GM18867 (cell line): ENCODE measurements around the gene DCLK1.

Source experiments
- ATAC-seq: cut with Tn5 transposase; IDR thresholded peaks from one replicate; pipeline ENCODE4 v1.9.1; 2021; ENCODE audit warnings: mild to moderate bottlenecking, moderate library complexity; ENCODE audit not compliant: unreplicated experiment

DCLK1 gene

DNA sequence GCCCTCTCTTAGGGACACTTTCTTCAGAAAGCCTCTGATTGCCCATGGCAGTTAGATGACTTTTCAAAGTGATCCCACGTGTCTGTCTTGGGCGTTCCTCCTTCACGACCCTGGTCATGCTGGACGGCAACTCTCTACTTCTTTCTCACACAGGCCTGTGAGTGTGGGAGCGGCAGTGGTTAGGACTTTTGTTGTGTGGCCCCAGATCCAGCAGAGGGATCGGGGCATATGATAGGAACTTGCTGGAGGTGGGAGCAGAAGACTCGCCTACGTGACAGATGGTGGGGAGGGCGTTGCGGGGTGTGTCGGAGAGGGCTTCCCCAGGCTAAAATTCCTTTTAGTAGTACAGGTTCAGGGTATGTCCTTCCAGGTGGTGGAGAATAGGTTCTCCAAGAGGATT lies 365.2 kb downstream of the DCLK1 start:
- ATAC-seq = no peak

DNA sequence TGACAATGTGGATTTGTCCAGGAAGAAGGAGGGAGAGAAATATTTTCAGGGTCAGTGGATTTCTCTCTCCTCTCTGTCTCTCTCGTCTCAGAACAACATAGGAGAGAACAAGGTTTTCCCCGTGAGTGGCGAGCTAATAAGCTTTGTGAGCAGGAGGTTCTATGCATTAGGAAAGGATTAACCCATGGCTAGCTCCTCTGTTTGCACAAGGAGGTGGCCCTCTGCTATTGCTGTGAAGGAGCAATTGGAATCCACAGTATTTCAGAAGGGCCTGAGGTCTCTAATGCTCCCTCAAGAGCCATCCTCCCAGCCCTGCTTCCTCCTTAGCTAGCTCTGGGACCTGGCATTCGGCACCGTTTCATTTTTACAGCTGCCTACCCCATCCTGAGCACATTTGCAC lies 365.8 kb downstream of the DCLK1 start:
- ATAC-seq = no peak

DNA sequence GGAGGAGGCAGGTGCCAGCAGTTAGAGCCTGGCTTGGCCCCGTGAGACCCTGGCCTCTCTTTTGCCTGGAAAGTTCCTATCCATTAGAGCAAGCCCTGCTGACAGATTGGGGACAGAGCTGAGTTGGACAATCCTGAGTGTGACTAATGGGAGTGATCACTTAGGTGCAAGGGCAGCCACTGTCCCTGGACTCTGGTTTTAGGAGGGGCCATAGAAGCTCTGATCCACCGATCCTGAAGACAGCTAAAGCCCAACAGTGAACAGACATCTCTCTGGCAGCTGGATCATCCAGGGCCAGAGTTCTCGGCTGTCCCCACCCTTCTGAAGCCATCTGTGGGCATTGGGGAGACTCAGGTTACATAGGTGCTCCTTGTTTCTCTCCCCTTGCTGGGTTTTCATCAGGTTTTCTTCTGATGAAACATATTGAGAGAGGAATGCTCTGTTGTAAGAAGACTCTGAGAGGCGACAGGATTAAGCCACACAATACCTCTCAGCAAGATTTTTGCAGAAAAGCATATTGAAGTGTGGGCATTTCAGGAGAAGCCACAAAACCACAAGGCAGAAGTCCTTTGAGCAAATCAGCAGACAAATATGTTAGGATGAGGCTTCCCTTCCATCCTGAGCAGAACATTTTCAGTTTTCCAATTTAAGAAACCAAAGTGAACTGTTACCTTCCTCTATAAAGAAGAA lies 366.7 kb downstream of the DCLK1 start:
- ATAC-seq = no peak

DNA sequence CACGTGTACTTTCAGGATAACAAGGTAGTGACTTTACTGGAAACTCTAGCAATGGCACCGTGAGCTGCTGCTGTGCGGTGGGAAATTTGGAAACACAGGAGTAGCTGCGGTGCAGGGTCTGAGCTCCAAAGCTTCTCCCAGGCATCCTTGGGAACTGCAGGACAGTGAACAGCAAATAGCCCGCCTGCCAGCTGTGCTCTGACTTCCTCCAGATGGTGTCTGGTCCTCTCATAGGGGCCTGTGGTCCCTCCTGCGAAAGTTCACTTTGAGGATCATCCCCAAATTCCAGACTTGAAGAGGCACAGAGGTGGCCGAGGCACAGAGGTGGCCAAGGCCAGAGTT lies 367.4 kb downstream of the DCLK1 start:
- ATAC-seq = no peak

DNA sequence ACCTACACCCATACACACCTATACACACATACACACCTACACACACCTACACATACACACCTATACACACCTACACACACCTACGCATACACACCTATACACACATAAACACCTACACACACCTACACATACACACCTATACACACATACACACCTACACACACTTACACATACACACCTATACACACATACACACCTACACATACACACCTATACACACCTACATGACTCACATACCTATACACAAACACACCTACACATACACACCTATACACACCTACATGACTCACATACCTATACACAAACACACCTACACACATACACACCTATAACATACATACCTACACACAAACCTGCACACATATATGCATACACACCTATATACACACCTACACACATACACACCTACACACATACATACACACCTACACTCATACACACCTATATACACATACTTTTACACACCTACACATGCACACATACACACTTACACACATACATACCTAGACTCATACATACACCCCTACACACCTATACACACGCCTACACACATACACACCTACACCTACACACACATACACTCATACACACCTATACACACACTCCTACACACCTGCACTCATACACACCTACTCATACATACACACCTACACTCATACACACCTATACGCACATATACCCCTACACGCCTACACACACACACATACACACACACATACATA lies 368.0 kb downstream of the DCLK1 start:
- ATAC-seq = no peak

DNA sequence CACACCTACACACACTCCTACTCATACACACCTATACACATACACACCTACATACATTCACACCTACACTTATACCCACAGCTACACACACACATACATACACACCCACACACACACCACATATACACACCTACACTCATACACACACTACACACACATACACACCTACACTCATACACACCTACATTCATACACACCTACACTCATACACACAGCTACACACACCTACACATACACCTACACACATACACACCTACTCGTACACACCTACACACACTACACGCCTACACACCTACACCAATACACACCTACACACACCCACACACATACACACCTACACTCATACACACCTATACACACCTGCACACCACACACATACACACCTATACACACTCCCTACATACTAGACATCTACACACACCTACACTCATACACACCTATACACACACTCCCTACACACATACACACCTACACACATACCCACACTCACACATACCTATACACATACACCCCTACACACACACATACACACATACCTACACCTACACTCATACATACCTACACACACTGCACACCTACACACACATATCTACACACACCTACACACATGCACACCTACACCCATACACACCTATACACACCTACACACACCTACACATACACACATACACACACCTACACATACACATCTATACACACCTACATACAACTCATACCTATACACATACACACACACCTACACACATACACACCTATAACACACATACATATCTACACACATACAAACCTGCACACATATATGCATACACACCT lies 369.5 kb downstream of the DCLK1 start:
- no peak for ATAC-seq

DNA sequence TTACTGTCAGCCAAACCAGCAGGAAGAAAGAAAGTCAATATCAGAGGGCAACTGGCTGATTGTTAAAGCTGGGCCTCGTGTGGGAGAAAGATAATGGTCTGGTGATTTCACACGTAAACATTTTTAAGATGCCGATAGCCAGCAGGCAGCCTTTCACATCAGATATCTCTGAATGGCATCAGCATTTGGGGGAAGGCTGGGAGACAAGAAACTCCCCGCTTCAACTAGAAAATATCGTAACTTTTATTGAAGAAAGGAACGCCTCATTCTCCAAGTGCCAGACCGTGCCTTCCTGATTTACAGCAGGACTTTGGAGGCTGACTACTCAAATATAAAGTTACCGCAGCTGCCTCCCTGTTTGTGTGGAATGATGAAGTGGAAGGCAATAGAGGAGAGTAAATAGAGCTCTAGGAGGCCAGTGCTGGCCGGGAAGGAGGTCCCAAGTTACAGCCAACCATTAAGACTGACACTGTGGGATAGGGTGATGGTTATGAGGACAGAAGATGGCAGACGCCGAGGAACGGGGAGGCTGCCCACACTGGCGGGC lies 370.4 kb downstream of the DCLK1 start:
- no peak for ATAC-seq

DNA sequence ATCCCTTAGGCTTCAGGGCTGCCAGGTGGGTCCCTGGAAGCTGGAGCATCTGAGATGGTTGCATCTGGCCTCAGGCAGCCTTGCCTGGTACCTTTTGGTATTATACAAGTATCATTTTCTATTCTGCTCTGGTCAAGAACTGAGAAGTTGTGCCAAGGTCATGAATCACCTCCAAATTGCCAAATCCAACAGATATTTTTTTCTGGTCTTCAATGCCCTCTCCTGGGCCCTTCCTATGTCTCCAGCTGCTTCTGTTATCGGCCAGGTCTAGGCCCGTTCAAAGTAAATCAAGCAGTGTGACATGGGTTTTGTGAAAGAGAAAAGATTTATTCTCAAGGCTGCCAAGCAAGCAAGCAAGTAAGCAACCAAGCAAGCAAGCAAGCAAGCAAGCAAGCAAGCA lies 383.6 kb downstream of the DCLK1 start:
- ATAC-seq = no peak

DNA sequence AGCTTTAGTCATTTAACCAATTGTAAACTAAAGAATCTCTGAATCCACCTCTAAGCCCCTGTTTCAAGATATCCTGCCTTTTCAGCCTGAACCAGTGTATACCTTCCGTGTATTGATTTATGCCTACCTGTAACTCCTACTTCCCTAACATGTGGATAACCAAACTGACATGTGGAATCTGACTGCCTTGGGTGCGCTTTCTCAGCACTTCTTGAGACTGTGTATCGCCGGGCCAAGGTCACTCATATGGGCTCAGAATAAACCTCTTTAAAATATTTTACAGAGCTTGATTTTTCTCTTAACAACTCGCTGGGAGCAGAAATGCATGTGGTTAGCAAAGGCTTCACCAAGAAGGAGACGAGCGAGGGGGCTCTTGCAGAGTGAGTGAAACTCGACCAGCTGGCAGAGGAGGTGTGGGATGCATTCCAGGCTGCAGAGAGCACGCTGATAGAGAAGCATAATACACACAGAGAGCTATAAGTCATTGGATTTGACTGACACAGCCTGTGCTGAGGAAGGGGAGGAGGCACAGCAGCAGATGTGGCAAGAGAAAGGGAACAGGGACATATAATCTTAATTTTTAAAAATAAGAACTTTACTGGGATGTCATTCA lies 386.5 kb downstream of the DCLK1 start:
- ATAC-seq = no peak

DNA sequence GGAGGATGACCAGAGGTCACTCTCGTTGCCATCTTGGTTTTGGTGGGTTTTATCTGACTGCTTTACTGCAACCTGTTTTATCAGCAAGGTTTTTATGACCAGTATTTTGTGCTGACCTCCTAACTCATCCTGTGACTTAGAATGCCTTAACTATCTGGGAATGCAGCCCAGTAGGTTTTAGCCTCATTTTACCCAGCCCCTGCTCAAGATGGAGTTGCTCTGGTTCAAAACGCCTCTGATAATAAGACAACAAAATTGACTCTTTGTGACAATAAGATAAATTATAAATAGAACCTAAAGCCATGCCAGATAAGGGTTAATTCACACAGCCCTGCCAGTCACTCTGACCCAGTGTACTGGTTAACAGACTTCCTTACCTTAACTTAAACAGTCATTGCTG lies 387.0 kb downstream of the DCLK1 start:
- ATAC-seq = no peak

DNA sequence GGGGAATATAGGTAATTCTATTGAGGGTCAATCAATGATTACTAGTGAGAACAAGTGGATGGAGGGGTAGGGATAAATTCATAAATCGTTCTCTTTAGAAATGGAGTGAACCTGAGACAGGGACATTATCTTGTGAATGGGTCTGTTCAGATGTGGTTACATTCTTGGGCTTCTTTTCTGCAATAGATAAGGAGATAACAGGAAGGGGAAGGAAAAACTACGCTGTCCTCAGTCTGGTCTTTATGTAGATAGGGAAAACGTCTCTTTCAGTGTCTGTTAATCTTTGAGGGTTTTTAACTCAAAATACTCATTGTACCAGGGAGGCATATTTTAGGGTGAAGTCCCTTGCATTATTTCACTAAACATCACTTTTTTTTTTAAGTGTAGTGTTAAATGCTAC lies 388.0 kb downstream of the DCLK1 start:
- ATAC-seq = no peak

DNA sequence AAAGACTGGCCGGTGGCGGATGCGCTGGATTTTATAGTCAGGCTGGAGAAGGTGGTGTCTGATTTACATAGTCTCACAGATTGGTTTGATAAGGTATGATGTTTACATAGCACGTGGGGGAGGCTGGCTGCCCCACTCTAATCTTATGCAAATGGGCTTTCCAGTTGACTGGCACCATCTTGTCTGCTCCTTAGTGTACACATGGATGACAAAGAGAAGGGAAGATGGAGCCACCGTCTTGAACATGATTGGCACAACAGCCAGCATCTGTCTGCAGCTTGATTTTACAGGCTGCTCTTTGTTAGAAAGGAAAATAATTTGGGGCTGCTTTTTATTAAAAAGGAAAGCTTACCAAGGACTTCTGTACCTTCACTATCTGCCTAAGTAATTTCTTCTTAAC lies 389.5 kb downstream of the DCLK1 start:
- no peak for ATAC-seq

DNA sequence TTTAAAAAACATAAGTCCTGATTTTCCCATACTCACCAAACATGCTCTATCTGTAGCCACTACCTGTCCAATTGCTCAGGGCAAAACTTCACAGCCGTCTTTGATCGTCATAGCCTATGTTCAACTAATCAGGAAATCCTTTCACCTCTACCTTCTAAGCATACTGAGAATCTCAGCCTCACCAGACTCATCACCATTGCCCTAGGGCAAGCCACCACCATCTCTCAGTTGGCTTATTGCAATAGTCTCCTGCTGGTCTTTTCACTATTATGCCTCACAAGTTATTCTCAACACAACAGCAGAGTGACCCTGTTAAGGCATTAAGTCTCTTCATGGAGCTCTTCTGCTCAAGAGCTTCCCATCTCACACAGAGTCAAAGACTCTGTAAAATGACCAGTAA lies 394.3 kb downstream of the DCLK1 start:
- ATAC-seq = no peak

DNA sequence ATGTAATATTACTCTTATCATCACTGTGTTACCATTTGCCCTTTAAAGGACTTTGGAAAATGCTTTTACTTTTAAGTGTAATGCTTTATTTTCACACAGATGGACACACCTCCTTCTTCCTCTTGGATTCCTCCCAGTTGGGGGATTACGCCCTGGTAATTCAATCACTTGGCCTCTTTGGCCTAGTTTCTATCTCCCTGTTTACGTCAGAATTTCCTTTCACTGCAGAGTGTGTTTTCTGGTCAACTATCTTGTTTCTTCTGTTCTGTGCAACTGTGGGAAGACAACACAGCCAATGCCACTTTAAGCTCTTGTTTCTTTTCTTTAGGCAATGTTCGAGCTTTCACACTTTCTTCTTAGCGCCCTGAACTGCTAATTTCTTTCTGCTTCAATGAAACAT lies 397.4 kb downstream of the DCLK1 start:
- no peak for ATAC-seq

DNA sequence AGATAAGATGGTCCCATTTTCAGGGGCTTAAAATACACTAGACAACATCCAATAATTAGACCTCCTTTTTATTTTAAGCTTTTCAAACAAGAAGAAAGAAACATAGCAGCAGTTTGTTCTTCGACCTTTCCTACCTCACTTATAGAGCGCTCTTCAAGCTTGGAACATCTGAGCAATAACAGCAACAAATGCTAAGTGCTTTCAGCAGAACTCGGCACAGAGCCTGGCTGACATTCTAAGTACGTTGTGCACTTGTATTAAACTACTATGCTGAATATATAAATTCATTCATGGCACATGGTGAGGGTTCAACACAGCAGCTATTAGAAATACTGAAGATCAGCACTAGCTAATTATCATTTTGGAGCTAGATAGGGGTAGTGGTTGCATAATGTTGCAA lies 398.6 kb downstream of the DCLK1 start:
- no peak for ATAC-seq

DNA sequence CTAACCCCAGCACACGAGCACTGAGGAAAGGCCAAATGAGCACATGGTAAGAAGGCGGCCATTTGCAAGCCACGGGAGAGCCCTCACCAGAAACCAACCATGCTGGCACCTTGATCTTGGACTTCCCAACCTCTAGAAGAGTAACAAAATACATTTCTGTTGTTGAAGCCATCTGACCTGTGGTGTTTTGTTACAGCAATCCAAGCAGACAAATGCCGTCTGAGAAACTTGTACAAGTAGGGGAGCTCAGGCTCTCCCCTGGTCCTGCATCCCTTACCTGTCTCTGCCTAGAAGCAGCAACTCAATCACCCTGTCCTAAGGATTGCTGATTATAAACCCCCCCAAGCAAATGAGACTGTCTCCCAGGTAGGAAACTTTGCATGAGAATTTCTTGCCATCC lies 399.7 kb downstream of the DCLK1 start:
- ATAC-seq = no peak

DNA sequence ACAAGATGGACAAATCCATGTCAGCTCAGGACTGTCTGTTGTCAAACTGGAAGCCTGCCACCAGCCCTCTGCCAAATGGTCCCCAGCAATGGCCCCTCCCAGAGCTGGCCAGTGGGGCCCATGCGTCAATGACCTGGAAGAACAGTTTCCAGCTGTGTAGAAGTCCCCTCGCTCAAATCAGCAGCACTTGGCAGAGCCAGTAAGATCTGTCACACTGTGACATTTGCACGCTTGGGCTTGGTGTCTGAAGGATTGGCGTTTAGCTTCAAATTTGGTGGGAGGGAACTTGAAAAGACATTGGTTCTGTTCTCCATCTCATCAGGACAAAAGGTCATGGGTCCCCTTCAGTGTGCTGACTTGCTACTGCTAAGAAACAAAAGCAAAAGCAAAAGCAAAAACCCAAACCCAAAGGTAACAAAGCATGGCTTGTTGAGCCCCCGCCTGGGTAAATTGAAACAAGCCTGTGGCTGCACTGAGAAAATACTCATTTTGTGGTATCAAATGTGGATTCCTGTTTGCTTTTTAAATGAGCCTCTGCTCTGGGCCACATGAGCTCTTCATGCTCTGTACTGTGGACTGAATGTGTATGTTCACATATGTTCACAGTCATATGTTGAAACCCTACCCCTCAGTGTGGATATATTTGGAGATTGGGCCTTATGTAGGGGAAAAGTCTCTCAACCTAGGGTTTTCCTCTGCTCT lies 401.1 kb downstream of the DCLK1 start:
- peak; percentile 98 for ATAC-seq

DNA sequence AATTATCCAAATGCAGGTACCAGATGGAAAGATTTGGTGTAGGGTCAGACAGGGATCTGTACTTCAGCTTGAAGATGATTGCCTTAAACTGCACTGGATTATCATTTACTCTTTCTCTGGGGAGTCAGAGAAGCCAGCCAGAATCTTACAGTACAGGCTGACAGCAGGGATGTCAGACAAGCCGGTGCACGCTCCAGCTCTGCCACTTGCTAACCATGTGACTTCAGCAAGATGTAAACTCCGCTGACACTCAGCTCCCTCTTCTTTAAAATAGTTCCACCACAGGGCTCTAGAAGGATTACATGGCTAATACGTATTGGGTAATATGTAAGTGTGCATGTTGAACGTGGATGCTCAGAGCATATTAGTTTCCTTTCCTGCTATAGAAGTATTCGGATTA lies 403.3 kb downstream of the DCLK1 start:
- ATAC-seq = no peak

DNA sequence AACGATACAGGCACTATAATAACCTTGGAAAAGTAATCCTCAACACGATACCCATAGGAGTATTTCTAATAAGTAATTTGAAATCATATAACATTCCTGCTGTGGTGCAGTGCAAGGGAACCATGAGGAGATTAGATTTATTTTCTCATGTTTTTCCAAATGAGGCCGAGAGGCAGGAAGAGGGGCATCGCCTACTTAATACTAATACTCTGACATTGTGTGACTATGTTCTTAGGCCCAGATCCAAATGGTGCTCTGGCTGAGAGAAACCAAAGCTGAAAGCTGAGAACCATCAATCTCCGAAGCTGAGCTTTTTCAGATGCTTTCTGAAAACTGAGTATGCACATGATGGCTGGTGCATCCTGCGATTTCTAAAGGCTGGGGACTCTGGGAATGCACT lies 406.7 kb downstream of the DCLK1 start:
- ATAC-seq = no peak

DNA sequence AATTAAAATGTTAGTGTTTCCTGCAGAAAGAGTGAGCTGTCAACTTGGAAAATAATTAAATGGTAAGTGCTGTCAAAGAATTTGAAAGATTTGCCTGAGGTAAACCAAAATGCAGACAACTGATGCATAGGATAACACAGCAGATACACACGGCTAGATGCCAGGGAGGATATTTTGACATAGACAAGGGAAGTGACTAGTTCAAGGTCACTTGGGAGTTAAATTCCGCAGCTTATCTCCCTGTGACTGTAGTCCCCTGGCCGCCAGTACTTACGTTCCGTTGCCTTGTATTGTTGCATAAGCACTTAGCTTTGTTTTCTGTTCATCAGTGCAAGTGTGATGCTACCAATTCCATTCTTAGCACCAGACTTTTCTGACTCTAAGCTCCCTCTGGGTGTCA lies 407.4 kb downstream of the DCLK1 start:
- ATAC-seq = no peak

DNA sequence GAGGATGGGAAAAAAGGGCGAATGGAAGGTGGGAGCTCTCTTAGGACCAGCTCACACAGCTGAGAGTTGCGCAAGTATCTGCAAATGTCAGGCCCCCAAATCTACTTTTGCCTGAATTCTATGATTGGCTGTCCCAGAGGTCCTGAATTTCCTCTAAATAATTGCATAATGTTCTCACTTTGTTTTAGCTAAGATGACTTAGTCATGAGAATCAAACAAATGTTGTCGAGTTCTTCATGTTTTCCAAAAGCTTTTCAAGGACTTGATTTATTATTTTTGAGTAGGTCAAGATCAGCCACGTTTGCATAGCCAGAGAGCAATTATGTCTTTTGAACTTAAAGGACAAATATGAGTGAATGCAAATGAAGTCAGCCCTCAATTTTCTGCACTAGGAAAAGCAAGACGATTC lies 408.1 kb downstream of the DCLK1 start:
- no peak for ATAC-seq
